Measurements from ENCODE around the gene ATP2B2. TPM values are rescaled to one million over a fixed set of nuclear protein-coding genes. Genes with fewer than 3 reads are reported as not detected.

The ATP2B2 gene
- total and polyA plus RNA-seq, 2 of the 8 experiments (the other 6 are each of a cell fraction or from before 2014, with no cell fraction given): 0.14 to 1.2 TPM

DNA sequence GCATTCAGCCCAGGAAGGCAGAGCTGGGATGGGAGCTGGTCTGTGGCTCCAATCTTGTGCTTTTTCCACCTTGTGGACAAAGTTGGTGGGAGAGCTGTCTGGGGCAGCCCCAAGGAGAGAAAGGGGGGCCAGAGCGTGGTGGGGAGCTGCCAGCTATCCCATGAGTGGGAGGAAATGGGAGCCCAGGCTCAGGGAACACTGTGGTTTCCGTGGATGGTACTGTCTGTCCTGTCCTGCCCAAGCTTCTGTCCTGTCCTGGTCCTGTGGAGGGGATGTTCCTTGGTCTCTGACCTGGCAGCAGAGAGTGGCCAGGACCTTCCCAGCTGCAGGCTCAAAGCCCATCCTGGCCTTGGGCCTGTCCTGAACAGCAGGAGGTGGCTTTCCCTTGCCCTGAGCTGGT is 111.9 kb downstream of the ATP2B2 start (continued):
- no peak for TF ChIP-seq BACH1 (IDR thresholded peaks at IDR 0.05; ENCODE audit: low read length)
- no peak for TF ChIP-seq EZH2 (IDR thresholded peaks at IDR 0.05; ENCODE audit: low read depth, low read length, severe bottlenecking)
- TF ChIP-seq SP2 (IDR thresholded peaks at IDR 0.05; ENCODE audit: low read length): no peak
- TF ChIP-seq RNF2 (IDR thresholded peaks at IDR 0.05; ENCODE audit: borderline replicate concordance, low read depth, low read length, missing control alignments, poor library complexity, severe bottlenecking): no peak
- no peak for TF ChIP-seq KDM4A (IDR thresholded peaks at IDR 0.05; ENCODE audit: low read depth, low read length, severe bottlenecking)
- TF ChIP-seq ZNF274 (IDR thresholded peaks at IDR 0.05; ENCODE audit: borderline replicate concordance, extremely low read depth, low read length): no peak
- no peak for TF ChIP-seq CHD2 (IDR thresholded peaks at IDR 0.05; ENCODE audit: low read length)
- no peak for TF ChIP-seq TEAD4 (IDR thresholded peaks at IDR 0.05; ENCODE audit: low read depth, low read length)
- no peak for TF ChIP-seq HDAC6 (IDR thresholded peaks at IDR 0.05; ENCODE audit: low read depth, low read length)

Data from H1 (cell line).